Ecto neural progenitor cell (in vitro differentiated cells): ENCODE results near the gene GAS5.
A peak's percentile ranks its signal among the peaks of the same experiment; 100 is the strongest.
"Not testable (repeated sequence)": the region's sequence is repeated elsewhere in the genome, so short reads cannot be mapped to it uniquely, and the experiment has no call there.

Source experiments
- DNase-seq: peaks from one replicate; pipeline ENCODE4 v3.0.0-alpha.2; 2018; ENCODE audit warnings: low spot score

Gene GAS5

DNA sequence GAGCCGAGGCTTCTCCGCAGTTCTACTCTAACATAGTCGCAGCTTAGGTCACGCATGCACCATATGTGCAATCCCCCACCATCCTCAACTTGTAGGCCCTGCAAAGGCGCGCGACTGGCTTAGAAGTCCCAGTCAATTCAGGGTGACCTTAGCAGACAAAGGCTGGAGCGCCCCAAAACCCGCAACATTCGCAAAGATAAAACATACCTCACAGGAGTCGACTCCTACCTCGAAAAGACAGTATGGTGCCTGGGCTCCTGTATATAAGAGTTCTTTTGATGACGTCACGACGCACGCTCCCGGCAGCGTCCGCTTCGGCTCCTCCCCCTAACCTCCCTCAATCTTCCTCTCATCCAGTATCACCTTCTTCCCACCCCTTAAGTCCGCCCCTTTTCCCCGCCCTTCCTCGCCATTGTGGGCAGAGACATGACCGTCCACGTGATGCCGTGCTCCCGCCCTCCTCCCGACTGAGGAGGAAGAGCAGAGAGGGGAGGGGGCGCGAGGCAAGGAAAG, at the start of gene GAS5:
TSS of gene GAS5 (minus strand) at position 237 of the 513 bp plus-strand sequence.
- DNase-seq, result peak; percentile 98

GRCh38 chr1:173917149-173917548, 49.4 kb upstream of the GAS5 start, which contains the start of gene SERPINC1:
TSS of gene SERPINC1 (minus strand) at chr1:173917327. CDS start at chr1:173917259, 68 bp downstream.
- no peak for DNase-seq

GRCh38 chr1:173916667-173917066, 48.9 kb upstream of the GAS5 start:
- DNase-seq, result no peak

DNA sequence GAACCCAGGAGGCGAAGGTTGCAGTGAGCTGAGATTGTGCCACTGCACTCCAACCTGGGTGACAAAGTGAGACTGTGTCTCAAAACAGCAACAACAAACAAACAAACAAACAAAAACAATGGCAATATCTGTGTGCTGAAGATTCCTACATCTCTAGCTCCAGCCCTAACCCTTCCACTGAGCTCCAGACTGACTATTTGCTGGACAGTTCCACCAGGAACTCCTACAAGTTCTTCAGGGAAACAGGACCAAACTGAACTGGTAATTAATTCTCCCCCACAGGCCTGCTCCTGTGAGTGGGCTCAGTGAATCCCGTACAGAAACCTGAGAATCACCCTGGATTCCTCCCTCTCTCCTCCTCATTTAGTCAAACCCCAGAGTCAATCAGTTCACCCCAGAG, 47.8 kb upstream of the GAS5 start:
- no peak for DNase-seq

DNA sequence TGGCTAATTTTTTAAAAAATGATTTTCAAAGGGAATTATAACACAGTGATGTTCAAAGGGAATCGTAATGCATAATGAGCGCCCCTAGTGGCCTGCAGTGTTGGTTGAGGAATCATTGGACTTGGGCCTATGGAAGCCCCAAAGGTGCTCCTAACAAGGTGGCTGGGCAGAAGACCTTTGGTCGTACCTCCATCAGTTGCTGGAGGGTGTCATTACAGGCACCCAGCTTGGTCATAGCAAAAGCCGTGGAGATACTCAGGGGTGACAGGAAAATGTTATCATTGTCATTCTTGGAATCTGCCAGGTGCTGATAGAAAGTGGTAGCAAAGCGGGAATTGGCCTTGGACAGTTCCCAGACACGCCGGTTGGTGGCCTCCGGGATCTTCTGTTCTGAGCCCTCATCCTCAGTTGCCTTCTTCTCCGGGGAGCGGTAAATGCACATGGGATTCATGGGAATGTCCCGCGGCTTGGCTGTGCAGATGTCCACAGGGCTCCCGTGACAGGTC, 46.6 kb upstream of the GAS5 start:
- DNase-seq, result no peak

DNA sequence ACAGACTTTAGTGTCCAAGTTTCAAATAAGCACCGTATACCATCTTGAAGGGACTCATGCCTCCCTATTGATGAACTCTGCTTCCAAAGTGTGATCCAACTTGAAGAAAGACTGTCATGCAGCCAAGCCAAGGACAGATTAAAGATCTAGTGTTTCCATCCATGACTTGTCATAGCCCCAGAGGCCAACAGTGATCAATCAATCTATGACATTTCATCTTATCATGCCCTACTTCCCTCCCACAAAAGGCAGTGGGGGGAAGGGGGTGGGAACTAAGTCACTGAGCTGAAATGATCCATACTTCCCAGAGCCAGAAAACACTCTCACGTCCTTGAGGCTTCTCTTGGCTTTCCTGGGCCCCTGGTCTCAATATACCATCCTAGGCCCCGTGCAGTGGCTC, 45.3 kb upstream of the GAS5 start:
- DNase-seq, result no peak

DNA sequence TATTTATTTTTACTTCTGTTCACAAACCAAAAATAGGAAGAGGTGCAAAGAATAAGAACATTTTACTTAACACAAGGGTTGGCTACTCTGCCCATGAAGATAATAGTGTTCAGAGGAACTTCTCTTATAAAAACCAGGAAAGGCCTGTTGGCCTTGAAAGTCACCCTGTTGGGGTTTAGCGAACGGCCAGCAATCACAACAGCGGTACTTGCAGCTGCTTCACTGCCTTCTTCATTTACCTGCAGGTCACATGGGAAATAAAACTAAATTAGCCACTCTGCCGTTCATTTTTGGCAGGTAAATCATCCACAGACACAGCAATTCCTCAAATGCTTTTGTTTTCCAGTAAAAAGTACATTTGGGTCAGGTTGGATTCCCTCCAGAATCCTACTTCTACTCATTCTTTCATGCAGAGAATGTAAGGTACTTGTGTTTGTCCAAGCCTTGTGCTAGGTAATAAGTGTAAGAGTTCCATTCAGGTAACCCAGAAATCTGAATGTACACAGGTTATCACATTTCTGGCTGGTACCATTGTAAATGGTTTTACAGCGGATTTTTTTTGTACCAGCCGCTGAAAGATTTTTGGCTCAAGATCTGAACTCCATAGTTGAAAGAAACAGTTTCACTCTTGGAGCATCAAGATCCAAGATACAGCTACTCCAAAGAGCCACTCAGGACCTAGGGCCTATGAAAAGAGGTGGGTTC, 36.2 kb upstream of the GAS5 start:
- no peak for DNase-seq

- no peak for DNase-seq
These were observed 33.2 kb upstream of the GAS5 start for GRCh38 chr1:173900992-173901391.

- DNase-seq, result no peak
These were observed 32.6 kb upstream of the GAS5 start for GRCh38 chr1:173900427-173900826.

DNA sequence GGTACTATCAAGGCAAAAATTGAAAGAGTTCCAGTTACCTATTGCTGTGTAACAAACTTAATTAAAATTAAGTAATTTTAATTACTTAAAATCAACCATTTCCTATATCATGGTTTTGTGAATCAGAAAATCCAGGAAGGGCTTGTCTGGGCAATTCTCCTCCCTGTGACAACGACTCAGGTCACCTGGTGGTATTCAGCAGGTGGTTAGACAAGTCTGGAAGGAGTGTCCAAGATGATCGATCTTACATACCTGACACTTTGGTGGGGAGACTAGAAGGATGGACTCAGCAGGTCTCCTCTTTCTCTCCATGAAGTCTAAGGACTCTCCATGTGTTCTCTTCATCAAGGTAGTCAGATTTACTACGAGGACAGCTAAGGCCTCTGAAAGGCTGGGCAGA, 26.4 kb upstream of the GAS5 start:
- no peak for DNase-seq

DNA sequence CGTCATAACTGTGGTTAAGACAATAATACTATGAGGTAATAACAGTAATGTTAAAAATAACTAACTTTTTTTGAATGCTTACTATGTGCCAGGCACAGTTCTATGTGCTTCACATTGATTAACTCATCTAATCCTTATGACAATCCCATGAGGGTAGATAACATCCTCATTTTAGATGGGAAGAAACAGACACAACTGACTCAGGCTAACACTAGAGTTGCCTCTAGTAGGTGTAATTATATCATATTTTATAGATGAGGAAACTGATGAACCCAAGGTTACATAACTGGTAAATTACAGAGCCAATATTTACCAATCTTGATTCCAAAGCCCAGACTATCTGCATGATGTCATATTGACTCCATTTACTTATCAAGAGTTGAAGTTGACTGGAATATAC, 25.8 kb upstream of the GAS5 start:
- DNase-seq, result no peak

DNA sequence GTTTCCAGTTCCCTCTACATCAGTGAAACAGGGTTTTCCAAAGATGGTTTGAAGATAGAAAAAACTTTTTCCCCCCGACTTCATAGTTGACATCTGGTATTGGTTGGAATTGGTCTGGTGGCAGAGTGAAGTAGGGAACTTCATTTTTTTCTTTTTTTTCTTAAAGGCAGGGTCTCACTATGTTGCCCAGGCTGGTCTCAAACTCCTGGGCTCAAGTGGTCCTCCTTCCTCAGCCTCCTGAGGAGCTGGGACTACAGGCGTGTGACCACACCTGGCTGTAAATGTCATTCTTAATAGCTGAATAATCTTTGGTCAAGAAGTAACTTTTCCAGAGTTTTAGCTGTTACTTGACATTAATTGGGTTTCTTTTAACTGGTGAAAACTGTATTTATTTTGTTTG, 22.1 kb upstream of the GAS5 start:
- no peak for DNase-seq

DNA sequence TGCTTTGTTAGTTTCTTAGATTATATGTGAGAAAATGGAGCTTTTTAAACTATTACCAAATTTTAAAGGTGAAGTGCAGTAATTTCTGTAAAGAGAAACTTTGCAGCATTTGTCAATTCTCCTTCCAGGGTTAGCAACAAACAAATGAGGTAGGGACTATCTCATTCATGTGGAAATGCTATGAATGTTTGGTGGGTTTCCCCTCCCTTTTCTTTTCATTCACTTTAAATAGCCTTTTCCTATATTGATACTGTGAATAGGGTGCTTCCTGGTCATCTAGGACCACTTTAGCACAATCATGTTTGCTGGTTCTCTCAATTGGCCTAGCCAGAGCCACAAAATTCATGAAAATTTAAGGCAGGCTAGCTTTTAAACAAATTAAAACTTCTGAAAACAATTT, 21.0 kb upstream of the GAS5 start:
- no peak for DNase-seq

GRCh38 chr1:173887627-173888026, 19.8 kb upstream of the GAS5 start:
- no peak for DNase-seq

- DNase-seq, result no peak
These were observed 19.2 kb upstream of the GAS5 start for GRCh38 chr1:173886746-173887611.

GRCh38 chr1:173884701-173885100, 16.9 kb upstream of the GAS5 start:
- DNase-seq, result no peak

GRCh38 chr1:173881117-173881516, 13.3 kb upstream of the GAS5 start:
- DNase-seq, result not testable (repeated sequence)

- DNase-seq, result no peak
These were observed 10.5 kb upstream of the GAS5 start for GRCh38 chr1:173878251-173878650.

DNA sequence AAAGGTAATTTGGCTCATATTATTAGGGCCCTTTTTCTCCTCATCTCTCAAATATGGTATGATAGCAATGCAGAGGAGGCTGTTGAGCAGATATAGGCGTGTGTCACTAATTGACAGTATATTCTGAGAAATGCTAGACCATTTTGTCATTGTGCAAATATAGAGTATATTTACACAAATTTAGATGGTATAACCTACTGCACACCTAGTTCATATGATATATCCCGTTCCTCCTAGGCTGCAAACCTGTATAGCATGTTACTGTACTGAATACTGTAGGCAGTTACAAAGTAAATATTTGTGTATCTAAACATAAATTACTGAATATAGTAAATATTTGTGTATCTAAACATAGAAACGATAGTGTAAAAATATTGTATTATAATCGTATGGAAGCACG, 8.9 kb upstream of the GAS5 start:
- no peak for DNase-seq

GRCh38 chr1:173871500-173871899, 3.7 kb upstream of the GAS5 start:
- no peak for DNase-seq

DNA sequence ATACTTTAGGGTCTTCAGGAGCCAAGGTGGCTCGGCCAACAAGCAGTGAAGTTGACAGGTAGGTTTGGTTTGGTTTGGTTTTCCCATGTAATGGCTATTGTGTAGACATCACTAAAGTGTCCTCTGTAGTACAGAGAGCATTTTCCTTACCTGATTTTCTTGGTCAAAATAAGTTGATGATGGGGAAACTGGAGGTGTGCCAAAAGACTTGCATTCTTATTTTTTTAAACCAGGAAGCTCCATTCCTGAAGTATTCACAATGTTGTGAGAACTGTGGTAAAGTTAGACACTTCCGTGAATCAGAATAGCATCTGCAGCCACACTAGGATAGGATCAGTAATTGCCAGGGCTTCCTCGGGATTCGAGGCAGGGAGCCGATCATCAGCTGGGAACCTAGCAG, 3.3 kb upstream of the GAS5 start:
- DNase-seq, result no peak

DNA sequence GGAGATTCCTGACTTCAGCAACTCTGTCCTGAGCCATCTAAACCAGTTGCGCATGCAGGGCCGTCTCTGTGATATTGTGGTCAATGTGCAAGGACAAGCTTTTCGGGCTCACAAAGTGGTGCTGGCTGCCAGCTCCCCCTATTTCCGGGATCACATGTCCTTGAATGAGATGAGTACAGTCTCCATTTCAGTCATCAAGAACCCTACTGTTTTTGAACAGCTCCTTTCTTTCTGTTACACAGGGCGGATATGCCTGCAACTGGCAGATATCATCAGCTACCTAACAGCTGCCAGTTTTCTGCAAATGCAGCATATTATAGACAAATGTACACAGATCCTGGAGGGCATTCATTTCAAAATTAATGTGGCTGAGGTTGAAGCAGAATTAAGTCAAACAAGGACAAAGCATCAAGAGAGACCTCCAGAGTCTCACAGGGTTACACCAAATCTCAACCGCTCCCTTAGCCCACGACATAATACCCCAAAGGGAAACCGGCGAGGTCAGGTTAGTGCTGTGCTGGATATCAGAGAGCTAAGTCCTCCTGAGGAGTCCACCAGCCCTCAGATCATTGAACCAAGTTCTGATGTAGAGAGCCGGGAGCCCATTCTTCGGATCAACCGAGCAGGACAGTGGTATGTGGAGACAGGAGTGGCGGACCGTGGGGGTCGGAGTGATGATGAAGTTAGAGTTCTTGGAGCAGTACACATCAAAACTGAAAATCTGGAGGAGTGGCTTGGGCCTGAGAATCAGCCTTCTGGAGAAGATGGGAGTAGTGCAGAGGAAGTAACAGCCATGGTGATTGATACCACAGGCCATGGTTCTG, 2.7 kb upstream of the GAS5 start:
- DNase-seq, result no peak
